ENCODE results near the gene PEX5L.

The PEX5L gene

DNA sequence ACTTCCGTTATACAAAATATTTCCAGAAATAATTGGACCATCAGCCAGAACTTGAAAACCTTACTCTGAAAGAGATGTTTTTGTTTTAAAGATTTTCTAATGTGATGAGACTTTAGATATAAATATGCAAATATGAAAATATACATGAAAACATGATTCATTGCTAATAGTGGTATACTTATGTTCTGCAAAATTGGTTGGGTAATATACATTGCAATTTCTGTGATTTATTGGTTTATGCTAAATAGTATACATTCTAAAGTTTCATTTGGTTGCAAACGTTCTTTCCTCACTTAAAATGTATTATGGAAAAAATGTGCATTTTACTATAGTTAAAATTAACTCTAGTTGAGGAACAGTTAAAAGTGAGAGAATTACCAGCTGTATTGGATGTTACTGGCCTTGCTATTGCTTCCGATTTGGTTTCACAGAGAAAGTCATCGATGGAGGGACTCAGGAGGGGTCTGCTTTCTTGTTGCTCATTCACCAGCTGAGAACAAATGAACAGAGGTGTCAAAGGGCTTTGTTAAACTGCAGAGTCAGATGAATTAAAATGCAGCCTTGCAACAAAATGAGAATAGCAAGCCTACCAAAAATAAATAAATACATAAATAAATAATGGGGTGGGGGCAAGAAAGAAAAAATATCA lies 149.3 kb downstream of the PEX5L start:
- no peak for DNase-seq

DNA sequence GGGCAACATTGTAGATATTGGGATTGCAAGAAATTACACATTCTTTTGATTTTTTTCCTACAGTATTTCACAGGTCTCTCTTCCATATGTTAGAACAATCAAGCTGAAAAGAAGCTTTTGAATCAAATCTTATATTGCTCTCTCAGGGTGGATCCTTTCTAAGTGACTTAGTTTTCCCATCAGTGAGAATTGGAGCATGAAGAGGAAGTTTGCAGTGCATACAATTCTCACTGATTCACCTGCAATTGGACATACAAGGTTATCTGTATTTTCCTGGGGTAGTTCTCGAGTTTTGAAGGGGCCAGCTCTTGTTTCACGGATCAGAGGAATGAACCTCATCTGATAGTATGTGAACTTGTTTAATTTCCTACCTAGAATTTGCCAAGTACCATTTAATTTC lies 150.8 kb downstream of the PEX5L start:
- no peak for DNase-seq

DNA sequence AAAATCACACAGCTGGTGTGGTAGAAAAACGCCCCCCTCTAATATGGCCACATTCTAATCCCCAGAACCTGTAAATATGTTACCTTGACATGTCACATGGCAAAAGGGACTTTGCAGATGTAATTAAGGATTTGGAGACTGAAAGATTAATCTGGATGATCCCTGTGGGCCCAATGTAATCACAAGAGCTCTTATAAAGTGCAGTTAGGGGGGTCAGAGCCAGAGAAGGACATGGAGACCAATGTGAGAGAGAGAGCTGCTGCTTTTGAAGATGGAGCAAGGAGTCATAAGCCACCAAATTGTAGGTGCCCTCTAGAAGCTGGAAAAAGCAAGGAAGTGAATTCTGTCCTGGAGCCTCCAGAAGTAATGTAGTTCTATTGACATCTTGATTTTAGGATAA lies 152.6 kb downstream of the PEX5L start:
- no peak for DNase-seq

DNA sequence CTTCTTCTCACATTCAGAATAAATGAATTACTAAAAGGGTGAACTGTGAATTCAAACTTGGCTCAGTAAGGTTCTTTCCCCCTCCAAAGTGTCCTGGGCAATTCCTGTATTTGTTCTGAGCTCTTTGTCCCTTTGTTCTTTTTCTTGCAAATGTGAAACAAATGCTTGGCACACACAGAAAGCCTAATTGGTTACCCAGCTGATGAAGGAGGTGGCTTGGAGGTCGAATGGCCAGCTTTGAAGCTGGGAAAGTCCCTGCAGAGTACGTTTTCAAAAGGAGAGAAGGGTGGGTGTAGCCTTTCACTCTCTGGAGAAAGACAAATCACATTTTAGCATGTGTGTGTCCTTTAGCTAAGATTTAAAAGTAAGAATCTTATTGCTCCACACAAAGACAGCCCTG lies 154.4 kb downstream of the PEX5L start:
- peak; percentile 6 for DNase-seq

DNA sequence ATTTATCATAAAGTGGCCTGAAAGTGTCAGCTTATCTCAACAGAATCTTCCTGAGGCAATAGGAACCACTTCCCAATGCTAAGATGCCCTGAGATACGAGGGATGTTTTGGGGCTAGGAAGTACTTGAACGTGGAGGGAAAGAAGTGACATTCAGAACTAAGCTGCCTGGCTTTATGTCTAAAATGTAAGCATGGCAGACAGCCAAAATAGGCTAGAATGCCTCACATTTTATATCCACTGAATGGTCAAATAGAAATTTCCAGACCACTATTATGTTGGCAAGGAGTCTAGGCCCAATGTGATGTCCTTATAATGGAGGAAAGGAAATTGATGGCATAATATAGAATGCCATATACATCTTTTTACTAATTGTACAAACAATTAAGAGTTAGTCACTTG lies 154.9 kb downstream of the PEX5L start:
- no peak for DNase-seq

DNA sequence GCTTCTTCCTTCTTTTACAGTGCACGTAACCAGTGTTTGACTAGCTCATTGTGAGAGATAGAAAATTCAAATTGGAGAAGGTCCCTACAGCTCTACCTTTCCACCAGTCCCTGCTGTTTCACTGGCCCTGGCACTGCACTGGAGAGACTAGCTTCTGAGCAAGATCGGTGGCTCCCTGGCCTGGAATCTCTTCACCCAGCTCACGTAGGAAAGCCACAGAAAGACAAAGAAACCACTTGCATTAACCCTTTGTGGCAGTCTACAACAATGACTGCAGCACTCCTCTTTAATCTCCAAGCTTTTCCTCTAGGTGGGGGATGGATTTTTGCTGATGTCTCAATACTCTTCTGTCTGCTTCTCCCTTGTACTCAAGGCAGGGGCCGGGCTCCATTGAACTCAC lies 155.9 kb downstream of the PEX5L start:
- no peak for DNase-seq

DNA sequence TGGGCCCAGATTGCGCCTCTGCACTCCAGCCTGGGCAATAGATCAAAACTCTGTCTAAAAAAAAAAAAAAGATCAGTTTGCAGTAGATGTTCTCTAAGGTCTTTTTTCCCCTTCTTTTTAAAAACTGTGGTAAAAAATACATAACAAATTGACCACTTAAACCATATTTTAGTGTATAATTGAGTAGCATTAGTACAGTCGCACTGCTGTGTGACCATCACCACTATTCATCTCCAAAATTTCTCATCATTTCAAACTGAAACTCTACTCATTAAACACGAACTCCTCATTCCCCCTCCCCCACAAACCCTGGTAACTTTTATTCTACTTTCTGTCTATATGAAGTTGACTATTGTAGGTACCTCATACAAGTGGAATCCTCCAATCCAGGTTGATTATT lies 160.3 kb downstream of the PEX5L start:
- DNase-seq = no peak

DNA sequence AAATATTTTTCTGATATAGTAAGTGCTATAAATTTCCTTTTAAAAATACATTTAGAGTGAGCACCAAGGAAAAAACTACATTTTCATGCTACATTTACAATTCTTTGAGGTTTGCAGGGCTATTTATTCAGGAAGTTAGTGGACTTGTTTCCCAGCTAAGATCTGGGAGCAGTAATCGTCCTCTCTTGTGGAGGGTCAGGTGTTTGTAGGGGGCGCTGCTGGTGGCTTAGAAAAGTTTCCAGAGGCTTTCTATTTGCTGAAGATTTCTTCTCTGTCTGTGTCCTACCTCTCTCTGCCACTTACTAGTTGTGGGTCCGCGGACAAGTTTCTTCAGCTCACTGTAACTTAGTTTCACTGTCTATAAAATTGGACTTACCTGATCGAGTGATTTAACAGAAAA lies 163.9 kb downstream of the PEX5L start:
- no peak for DNase-seq

DNA sequence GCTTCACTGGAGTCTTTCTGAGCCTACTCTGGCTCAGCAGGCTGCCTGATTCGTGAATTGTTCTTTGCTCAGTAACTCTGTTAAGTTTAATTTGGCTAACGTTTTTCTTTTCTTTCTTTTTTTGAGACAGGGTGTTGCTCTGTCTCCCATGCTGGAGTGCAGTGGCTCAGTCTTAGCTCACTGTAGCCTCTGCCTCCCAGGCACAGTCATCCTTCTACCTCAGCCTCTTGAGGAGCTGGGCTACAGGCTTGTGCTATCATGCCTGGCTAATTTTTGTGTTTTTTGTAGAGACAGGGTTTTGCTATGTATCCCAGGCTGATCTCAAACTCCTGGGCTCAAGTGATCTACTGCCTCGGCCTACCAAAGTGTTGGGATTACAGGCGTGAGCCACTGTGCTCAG lies 165.0 kb downstream of the PEX5L start:
- no peak for DNase-seq

DNA sequence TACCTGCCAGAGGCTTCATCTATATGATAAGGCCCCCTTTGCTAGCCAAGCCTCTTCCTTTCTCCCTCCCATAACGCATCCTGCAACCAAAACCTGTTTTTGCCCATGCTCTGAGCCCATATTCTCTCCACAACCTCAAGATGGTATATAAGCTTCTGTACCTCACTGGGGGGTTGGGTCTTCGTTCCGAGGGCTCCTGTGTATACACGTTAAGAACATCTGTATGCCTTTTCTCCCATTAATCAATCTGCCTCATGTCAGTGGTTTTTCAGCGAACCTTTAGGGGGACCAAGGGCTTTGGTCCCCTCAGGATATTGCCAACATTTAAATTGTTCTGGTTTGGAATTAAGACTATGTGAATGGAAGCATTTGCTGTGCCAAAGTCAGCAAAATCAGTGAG lies 168.0 kb downstream of the PEX5L start:
- DNase-seq = no peak

DNA sequence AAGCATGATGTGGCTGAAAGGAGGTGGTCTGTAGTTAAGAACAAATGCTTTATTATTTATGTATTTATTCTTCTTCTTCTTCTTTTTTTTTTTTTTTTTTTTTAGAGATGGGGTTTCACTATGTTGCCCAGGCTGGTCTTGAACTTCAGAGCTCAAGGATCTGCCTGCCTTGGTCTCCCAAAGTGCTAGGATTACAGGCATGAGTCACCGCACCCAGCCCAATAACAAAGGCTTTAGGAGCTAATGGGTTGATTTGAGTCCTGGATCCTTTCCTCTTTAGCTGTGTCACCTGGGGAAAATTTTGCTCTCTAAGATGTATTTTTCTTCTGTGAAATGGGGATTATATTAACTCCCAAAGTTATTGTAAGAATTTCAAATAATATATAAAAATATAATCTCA lies 168.8 kb downstream of the PEX5L start:
- DNase-seq = no peak

DNA sequence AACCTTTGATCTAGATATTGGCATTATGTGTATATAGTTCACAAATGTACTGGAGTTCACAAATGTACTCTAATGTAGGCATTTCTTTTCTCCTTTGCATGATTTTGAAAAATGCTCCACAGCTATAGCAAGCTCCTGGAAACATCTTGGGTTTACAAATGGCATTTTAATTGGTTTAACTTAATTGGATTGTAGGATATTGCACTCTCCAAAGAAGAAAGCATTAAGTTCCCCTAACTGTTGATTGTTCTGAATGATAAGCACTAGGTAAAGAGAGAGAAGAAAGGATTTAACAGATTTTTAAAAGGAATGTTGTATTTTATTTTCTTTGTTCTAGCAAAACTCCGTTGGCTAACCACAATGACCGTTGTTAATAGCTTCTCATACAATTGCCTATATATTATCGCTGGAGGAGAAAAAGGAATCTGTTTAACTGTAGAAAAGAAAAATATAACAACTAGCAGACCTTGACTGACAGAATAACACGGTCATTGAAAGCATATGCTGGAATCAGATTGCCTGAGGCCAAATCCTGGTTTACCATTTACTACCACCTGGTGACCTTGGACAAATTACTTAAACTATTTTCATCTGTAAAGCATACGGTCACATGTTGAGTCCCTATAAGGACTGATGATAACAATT lies 170.8 kb downstream of the PEX5L start:
- no peak for DNase-seq

DNA sequence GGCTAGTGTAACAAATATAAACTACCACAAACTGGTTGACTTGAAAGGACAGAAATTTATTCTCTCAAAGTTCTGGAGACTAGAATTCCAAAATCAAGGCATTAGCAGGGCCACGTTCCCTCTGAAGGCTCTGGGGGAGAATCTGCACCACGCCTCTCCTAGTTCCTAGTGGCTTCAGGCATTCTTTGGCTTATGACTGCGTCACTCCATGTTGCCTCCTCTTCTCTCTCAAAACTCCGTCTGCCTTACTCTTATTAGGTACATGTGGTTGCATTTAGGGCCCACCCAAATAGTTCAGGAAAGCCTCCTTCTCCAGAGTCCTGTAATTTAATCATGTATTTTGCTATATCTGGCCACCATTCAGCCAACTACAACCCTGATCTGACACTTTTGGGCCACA lies 174.8 kb downstream of the PEX5L start:
- DNase-seq = no peak

DNA sequence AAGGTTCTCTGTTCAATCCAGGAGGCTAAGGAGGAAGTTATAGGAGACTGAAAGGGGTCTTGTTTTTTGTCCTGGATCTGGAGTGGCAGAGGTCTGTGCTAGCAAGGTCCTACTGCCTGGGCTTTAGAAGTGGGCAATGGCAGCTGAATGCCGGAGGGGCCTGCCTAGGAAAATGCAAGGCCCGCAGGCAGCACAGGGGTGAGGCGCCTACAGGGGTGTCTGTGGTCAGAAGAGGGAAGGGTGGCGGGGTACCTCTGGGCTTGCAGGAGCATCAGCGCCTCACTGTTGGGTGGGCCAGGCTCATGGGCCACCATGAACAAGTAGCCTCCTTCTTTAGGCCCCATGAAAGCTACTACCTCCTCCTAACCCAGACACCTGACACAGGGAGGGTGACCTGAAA lies 175.4 kb downstream of the PEX5L start:
- no peak for DNase-seq

DNA sequence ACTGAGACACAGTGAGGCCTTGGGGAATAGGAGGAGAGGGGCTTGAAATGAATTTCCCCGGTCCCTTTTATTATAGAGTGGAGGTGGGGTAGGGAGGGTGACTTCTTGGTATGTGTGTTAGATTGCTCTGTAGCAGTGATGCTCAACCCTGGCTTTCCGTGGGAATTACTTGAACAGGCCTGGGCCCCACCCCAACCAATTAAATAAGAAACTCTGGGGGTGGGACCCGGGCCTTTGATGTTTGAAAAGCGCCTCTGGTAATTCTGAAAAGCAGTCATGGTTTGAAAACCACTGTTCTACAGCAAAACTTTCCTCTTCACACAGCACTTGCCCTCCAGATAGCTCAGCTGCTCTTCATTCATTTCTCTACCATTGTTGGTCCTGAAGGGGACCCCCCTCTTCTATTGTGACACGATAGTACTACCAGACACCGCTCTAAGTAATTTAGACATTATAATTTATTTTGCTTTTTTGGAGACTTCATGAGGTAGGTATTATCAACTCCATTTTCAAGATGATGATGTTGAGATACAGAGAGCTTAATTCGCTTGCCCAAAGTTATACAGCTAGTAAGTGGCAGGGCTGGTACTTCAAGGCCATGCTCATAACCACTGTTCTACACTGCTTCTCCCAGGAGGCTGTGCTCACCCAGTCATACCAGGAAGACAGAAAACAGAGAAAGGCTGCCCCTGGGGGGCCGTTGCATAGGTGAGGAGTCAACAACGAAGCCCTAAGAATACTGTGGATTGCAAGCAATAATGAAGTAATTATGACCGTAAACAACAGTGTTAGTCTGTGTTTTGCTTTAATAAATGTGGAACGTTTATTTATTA lies 176.2 kb downstream of the PEX5L start:
- no peak for DNase-seq

DNA sequence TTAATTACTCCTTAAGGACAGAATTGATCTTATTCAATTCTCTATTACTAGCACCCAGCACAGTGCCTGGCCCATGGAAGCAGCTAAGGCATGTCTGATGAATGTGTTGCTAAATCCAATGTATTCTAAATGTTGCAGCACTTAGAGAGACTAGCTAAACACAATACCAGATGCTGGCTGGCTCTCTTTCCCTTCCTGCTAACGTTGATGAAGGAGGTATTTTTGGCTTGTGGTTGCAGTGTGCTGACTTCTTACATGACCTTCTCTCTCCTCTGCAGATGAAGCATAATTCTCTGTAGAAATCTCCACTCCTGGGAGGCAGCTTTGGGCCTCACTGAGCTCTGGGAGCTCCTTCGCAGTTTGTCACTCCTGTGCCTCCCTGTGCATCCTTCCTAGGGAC lies 183.6 kb downstream of the PEX5L start:
- DNase-seq = no peak

DNA sequence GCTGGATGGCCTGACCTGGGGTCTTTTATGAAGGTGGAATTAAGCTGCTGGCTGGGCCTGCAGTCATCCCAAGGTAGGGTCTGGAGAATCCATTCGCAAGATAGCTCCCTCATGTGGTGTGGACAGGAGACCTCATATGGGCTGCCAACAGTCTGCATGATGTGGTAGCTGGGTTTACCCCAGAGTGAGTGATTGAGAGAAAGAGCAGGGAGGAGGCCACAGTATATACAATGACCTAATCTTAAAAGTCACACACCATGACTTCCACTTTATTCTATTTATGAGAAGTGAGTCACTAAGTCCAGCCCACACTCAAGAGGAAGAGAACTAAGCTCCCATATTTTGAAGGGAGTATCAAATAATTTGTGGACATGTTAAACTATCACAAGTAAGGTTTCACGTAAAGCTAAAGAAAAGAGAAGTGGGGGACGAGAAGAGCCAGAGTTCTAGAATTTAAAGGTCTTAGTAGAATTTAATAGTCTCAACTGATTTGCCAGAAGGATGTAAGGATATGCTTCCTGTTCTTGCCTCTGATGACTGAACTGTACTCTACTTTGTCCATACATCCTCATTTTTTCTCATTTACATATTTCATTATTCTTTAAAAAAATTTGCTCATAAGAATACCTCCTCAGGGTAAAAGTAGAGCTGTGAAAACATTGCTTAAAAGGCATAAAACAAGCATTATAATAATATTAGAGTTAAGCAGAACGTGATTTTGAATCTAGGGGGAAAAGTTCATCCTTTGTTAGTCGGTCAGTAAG lies 184.4 kb downstream of the PEX5L start:
- no peak for DNase-seq

DNA sequence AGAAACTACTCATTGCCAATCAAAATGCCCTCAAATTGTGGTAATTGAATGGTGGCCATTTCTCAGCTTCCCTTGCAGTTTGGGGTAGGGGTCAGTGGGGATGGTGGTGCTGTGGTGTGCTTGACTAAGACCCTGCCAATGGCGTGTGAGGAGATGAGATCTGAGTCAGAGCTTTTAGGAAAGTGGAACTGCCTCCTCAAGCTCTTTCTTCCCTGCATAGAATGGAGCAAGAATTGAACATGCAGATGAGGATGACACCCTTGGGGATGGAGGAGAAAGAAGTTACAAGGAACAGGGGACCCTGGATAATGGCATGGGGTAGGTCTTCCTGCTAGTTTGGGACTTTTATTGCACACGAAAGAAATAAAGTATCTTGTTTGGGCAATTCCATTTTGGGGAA lies 188.0 kb downstream of the PEX5L start:
- DNase-seq = no peak

DNA sequence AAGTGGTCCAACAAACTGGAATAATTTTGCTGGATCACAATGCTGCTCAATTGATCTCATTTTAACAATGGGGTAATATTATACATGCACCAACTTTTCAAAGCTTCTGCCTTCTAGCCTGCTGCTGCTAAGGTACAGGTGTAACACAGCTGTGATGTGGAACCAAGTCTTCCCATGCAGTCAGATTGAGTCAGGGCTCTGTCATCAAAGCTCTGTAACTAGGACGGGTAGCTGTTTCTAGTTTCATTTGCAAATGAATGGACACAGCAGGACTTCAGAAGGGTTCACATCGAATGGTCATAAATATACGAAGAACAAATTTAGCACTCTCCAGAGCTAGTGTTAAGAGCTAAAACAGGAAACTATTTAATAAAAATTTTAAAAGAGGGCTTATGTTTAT lies 194.7 kb downstream of the PEX5L start:
- DNase-seq = no peak

DNA sequence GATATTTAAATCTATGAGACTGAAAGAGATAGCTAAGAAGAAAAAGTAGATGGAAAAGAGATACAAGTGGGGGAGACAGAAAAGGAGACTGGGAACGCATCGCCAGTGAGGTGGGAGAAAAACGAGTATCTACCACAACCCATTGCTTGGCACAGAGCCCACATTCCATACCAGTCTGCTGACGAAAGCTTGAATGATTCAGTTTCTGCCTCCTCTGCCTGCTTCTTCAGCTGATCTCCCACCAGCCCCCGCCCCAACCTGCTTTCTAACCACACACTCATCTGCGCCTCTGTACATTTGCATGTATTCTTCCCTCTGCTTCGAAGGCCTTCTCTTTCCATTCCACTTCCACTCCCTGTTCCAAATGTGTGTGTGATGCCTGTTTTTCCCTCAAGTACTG lies 195.8 kb downstream of the PEX5L start:
- no peak for DNase-seq

DNA sequence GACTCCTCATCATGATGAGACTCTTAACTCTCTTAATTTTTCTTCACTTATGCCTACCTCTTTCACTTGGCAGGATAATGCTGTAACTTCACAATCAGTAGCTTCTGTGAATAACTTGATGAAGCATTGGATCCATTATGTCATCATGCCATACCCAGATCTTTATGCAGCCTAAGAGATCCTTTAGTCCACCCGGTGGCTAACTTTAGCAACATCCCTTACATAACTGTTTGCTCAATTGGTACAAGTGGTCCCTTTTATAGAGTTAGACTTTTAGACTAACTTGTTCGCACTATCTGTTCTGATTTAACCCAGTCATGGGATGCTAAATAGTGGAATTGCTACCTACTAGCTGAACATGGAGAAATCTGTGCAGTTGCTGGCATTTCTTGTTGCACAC lies 199.4 kb downstream of the PEX5L start:
- DNase-seq = no peak

DNA sequence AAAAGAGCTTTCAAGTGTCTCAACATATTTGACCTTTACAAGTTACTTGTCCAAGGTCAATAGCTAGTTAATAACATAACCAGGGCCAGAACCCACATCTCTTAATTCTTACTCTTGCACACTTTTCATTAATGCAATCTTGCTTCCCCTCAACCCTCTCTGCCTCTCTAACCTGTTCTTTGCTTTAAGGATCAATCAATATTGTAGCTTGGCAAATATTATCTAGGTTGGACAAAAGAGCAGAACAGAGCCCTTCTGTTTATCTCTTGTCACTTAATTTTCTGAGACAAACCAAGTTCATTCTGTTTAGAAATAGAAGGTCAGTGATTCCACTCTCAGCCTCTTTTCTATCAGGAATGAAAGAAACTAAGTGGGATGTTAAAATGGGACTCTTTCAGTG lies 203.4 kb downstream of the PEX5L start:
- DNase-seq = no peak

DNA sequence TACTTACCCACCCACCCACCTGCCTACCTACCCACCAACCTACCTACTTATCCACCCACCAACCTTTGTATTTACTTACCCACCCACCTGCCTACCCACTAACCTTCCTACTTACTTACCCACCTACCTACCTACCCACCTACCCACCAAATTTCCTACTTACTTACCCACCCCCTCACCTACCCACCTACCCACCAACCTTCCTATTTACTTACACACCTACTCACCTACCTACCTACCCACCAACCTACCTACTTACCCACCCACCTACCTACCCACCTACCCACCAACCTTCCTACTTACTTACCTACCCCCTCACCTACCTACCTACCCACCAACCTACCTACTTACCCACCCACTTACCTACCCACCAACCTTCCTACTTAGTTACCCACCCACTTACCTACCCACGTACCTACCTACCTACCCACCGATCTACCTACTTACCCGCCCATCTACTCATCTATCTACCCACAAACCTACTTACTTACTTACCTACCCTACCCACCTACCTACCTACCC lies 204.3 kb downstream of the PEX5L start:
- DNase-seq = no peak

All from NCI-H1092 treated with DMSO at 0.1 percent for 48 hours (cell line).